Mononuclear cell (primary cell): ENCODE results near the gene AP1S1. TPM values are rescaled to one million over a fixed set of nuclear protein-coding genes. Genes with fewer than 3 reads are reported as not detected.

ENCODE experiments used
- H3K27me3 ChIP-seq: 2 replicates; pipeline ENCODE4 v1.6.0; 2011; ENCODE audit warnings: low read length, control low read depth; ENCODE audit not compliant: insufficient read depth
- H3K4me1 ChIP-seq: 2 replicates; pipeline ENCODE4 v1.5.1; 2011; ENCODE audit warnings: mild to moderate bottlenecking, low read length, control low read depth; ENCODE audit not compliant: insufficient read depth
- H3K4me3 ChIP-seq: 2 replicates; pipeline ENCODE4 v1.5.1; 2011; ENCODE audit warnings: mild to moderate bottlenecking, low read length, moderate library complexity
- H3K9me3 ChIP-seq: 2 replicates; pipeline ENCODE4 v1.5.1; 2011; ENCODE audit warnings: low read depth, mild to moderate bottlenecking, control low read depth, low read length
- total RNA-seq: library from RNA; depleted of rRNA; stranded (reverse); fragments of >200 nt; gene quantifications from one replicate; pipeline ENCODE4 v1.2.3, GENCODE V29; 2012

AP1S1 gene
- total RNA-seq, 1 donor: 5.0 TPM

DNA sequence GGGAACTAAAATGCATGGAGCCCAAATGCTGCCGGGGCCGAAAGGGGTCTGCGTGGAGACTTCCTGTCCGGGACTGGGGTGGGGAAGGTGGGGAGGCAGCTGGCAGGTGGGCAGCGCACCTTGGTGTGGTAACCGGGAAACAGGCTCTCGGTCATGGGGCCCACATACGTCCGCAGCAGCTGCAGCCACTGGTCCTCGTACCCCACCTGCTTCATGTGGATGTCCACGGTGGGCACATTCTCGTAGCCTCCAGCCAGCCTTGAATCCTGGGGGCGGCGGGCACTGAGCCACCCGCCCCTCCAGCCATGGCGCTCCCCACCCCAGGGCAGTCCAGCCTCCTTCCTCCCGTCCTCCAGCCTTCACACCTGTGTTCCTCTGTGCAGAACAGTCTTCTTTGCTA is 53.2 kb downstream of the AP1S1 start:
- Histone ChIP-seq H3K4me1 (peaks cover 13% of the 10 kb centered on the region), H3K9me3 (no peaks in the 10 kb centered on the region), H3K4me3 (no peak overlapping the region), H3K27me3 (peaks cover 4% of the 10 kb centered on the region)

DNA sequence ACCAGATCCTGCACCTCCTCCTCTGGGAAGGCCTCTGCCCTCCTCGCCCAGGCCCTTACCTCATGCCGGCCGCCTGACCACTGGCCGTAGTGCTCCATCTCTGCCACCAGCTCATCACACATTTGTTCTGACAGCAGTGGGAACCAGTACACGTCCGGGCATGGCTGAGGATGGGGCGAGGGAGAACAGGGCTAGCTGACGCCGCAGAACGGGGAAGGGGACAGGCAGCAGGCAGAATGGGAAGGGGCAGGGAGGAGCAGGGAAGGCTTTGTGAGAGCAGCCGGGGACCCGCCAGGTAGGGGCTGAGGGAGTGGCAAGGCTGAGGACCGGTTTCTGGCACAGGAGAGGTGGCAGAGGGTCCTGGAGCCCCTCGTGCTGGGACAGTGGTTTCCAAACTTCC is 54.5 kb downstream of the AP1S1 start:
- H3K4me3 ChIP-seq: no peak overlapping the region
- no peaks in the 10 kb centered on the region for H3K9me3 ChIP-seq
- H3K4me1 ChIP-seq: peaks cover 6% of the 10 kb centered on the region

GRCh38 chr7:101210143-101210542 is 55.9 kb downstream of the AP1S1 start:
- no peak overlapping the region for H3K4me3 ChIP-seq
- H3K9me3 ChIP-seq: no peaks in the 10 kb centered on the region
- H3K27me3 ChIP-seq: no peaks in the 10 kb centered on the region
- no peaks in the 10 kb centered on the region for H3K4me1 ChIP-seq

More for the DNA sequence above, 54.5 kb downstream of the AP1S1 start:
- no peaks in the 10 kb centered on the region for H3K27me3 ChIP-seq

Other genes with a start within 250 kb of the AP1S1 start
- gene MUC3A, start 204.9 kb upstream of the AP1S1 start, total RNA-seq: not detected
- gene MUC12, start 184.9 kb upstream of the AP1S1 start, total RNA-seq: 0.10 TPM
- under 0.01 TPM for gene MUC17, start 134.4 kb upstream of the AP1S1 start, total RNA-seq
- gene TRIM56, start 69.0 kb upstream of the AP1S1 start, total RNA-seq: 10.4 TPM
- 2.3 TPM for gene SERPINE1, start 27.4 kb upstream of the AP1S1 start, total RNA-seq
- not detected for gene VGF, start 11.1 kb downstream of the AP1S1 start, total RNA-seq
- not detected for gene NAT16, start 25.8 kb downstream of the AP1S1 start, total RNA-seq
- not detected for gene MOGAT3, start 46.6 kb downstream of the AP1S1 start, total RNA-seq
- 8.7 TPM for gene PLOD3, start 63.1 kb downstream of the AP1S1 start, total RNA-seq
- gene ZNHIT1, start 63.7 kb downstream of the AP1S1 start, total RNA-seq: 28.1 TPM
- 4.5 TPM for gene CLDN15, start 83.3 kb downstream of the AP1S1 start, total RNA-seq
- 83.9 TPM for gene FIS1, start 90.6 kb downstream of the AP1S1 start, total RNA-seq
- gene IFT22, start 167.3 kb downstream of the AP1S1 start, total RNA-seq: 1.5 TPM
- 0.21 TPM for gene COL26A1, start 208.4 kb downstream of the AP1S1 start, total RNA-seq